ENCODE results near the gene HAT1.

HAT1 gene

DNA sequence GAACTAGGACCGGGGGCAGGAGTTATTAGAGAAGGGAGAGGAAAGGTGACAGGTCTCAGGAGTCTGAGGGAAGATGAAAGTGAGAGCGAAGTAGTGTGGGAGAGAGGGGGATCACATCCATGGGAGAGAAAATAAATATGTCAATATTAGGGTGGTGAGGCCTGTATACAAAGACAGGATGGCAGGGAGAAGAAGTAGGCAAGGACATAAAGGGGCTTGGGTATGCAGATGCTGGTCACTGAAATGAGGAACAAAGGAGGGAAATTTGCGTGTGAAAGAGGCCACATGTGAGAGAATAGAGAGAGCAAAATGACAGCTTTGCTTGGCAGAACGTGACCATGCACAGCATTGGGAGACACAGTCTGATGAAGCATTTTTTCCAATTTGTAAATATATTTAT lies 91.1 kb downstream of the HAT1 start:
- no peak overlapping the region for H3K4me3 ChIP-seq (ENCODE audit: low read depth, low read length)
- DNase-seq (ENCODE audit: low read depth): peak; percentile 67
- TF ChIP-seq POLR2A (IDR thresholded peaks at IDR 0.05; ENCODE audit: extremely low read depth, insufficient read length) (no peak), MYC (IDR thresholded peaks at IDR 0.05; ENCODE audit: low read depth, low read length) (peak; percentile 42; the same call in 1 of the 2 replicates)
- TF ChIP-seq, protein P1, sequence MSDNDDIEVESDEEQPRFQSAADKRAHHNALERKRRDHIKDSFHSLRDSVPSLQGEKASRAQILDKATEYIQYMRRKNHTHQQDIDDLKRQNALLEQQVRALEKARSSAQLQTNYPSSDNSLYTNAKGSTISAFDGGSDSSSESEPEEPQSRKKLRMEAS (IDR thresholded peaks at IDR 0.05; ENCODE audit: low read depth, low read length): peak; percentile 83
- TF ChIP-seq, protein P2, sequence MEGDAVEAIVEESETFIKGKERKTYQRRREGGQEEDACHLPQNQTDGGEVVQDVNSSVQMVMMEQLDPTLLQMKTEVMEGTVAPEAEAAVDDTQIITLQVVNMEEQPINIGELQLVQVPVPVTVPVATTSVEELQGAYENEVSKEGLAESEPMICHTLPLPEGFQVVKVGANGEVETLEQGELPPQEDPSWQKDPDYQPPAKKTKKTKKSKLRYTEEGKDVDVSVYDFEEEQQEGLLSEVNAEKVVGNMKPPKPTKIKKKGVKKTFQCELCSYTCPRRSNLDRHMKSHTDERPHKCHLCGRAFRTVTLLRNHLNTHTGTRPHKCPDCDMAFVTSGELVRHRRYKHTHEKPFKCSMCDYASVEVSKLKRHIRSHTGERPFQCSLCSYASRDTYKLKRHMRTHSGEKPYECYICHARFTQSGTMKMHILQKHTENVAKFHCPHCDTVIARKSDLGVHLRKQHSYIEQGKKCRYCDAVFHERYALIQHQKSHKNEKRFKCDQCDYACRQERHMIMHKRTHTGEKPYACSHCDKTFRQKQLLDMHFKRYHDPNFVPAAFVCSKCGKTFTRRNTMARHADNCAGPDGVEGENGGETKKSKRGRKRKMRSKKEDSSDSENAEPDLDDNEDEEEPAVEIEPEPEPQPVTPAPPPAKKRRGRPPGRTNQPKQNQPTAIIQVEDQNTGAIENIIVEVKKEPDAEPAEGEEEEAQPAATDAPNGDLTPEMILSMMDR (IDR thresholded peaks at IDR 0.05; ENCODE audit: low read depth, low read length): no peak

DNA sequence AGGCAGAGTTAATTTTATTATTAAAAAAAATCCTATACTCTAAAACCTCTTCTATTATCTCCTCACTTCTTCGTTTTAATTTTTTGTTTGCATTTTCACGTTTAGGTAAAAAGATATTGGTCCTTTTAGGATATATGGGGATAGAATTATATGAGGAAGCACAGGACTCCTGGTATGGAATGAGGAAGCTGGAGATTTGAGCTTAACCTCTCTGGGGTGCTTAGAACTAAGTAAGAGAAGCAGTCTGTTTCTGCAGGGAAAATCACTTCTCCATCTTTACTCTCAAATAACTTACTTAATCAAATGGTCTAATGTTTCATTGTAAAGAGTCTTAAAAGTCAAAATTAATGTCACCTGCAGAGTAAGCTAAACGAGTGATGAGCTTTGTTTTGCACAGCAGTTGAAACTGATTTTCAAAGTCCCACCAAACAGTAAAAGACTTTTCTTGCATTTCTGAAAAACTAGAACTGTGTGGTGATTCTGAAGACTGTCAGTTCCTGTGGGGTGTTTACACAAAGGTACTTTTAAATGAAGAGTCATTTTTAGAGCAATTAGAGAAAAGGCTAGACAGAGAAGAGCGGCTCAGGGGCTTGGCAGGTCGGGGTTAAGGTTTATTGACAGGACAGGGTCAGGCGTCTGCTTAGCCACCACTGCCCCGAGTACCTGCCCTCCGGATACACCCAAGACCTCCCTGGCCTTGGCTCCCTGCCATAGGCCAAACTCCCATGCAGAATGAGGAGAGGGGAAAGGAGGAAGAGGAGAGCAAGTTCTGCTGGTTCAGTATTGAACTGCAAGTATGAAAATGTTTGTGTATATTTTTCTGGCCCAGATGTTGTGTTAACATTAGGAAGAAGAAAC lies 99.0 kb downstream of the HAT1 start:
- H3K4me3 ChIP-seq (ENCODE audit: low read depth, low read length): no peak overlapping the region
- no peak for TF ChIP-seq POLR2A (IDR thresholded peaks at IDR 0.05; ENCODE audit: extremely low read depth, insufficient read length)
- TF ChIP-seq MYC (IDR thresholded peaks at IDR 0.05; ENCODE audit: low read depth, low read length): no peak
- TF ChIP-seq, protein P1 (IDR thresholded peaks at IDR 0.05; ENCODE audit: low read depth, low read length): no peak
- TF ChIP-seq, protein P2 (IDR thresholded peaks at IDR 0.05; ENCODE audit: low read depth, low read length): no peak
- DNase-seq (ENCODE audit: low read depth): no peak

DNA sequence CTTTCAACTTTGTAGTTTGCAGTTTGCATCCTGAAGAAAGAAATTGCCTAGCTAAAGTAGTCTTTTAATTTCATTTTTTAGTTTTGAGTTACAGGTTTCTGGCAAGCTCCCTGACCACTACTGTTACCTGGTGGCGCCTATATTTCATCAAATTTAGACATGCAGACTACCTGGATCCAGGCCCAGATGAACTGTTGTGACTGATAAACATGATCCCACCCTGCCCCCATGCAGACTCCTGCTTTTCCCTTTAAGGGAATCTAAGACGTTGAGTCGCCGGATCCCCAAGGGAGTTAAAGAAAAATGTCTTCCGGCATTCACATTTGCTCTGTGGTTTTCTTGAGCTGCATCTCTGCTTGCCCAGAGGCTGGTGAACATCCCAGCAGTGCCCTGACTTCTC lies 99.7 kb downstream of the HAT1 start:
- no peak for TF ChIP-seq MYC (IDR thresholded peaks at IDR 0.05; ENCODE audit: low read depth, low read length)
- TF ChIP-seq POLR2A (IDR thresholded peaks at IDR 0.05; ENCODE audit: extremely low read depth, insufficient read length): no peak
- DNase-seq (ENCODE audit: low read depth): peak; percentile 59
- no peak overlapping the region for H3K4me3 ChIP-seq (ENCODE audit: low read depth, low read length)

DNA sequence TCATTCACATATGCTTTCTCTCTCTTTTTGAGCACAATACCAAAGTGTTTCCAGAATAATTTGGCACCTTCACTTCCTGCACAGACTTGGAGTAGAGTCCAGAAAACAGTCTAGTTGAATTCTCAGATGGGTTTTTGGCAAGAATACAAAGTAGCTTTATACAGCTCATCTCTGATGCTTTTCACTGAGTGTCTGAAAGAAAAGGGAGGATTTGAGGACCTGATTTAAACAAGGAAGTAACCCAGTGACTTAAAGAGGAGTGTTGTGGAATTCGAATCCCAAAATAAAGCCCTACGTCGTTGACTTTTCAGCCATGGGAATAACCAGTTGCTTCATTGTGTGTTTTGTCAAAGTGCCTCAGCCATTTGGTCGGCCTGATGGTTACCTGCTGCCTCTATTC lies 109.3 kb downstream of the HAT1 start:
- TF ChIP-seq, protein P1 (IDR thresholded peaks at IDR 0.05; ENCODE audit: low read depth, low read length): no peak
- TF ChIP-seq POLR2A (IDR thresholded peaks at IDR 0.05; ENCODE audit: extremely low read depth, insufficient read length) (no peak), MYC (IDR thresholded peaks at IDR 0.05; ENCODE audit: low read depth, low read length) (no peak)
- TF ChIP-seq, protein P2 (IDR thresholded peaks at IDR 0.05; ENCODE audit: low read depth, low read length): no peak
- DNase-seq (ENCODE audit: low read depth): no peak
- no peak overlapping the region for H3K4me3 ChIP-seq (ENCODE audit: low read depth, low read length)
